SJCRH30 (cell line): ENCODE data around the gene SENP3. TPM values are rescaled to one million over a fixed set of nuclear protein-coding genes. Genes with fewer than 3 reads are reported as not detected.
A peak's percentile ranks its signal among the peaks of the same experiment; 100 is the strongest.
"Not testable (repeated sequence)": the region's sequence is repeated elsewhere in the genome, so short reads cannot be mapped to it uniquely, and the experiment has no call there.

ENCODE experiments used
- DNase-seq, 2 experiments: peaks; one replicate each; pipeline ENCODE4 v3.0.0-alpha.2; 2015 to 2020
- H3K27ac ChIP-seq: fragments of 250-450 bp; sonication (Bioruptor Pico); 2 replicates; pipeline ENCODE4 v1.5.1; 2020; ENCODE audit warnings: mild to moderate bottlenecking, moderate library complexity
- H3K27me3 ChIP-seq: fragments of 250-450 bp; sonication (Bioruptor Pico); 2 replicates; pipeline ENCODE4 v1.5.1; 2020; ENCODE audit warnings: mild to moderate bottlenecking, moderate library complexity
- H3K36me3 ChIP-seq: fragments of 250-450 bp; sonication (Bioruptor Pico); 2 replicates; pipeline ENCODE4 v1.5.1; 2020; ENCODE audit warnings: mild to moderate bottlenecking, moderate library complexity
- H3K4me1 ChIP-seq: fragments of 250-450 bp; sonication (Bioruptor Pico); 2 replicates; pipeline ENCODE4 v1.5.1; 2020; ENCODE audit warnings: mild to moderate bottlenecking, moderate library complexity
- H3K4me3 ChIP-seq: fragments of 250-450 bp; sonication (Bioruptor Pico); 2 replicates; pipeline ENCODE4 v1.5.1; 2020; ENCODE audit warnings: mild to moderate bottlenecking, moderate library complexity
- H3K9me3 ChIP-seq: fragments of 250-450 bp; sonication (Bioruptor Pico); replicated peaks from 2 replicates; pipeline ENCODE4 v1.5.1; 2020; ENCODE audit warnings: mild to moderate bottlenecking, moderate library complexity
- total RNA-seq: library from RNA; depleted of rRNA; stranded (reverse); fragments of >200 nt; shearing (Covaris generic); gene quantifications from 2 replicates; pipeline ENCODE4 v1.2.3, GENCODE V29; 2014

Gene SENP3
- total RNA-seq, 1 experiment from 2014 or later, result 63.8 TPM

- 0 out of 2 replicates have a peak, but pooled peaks cover 2% of the 10 kb centered on the region for H3K4me1 ChIP-seq
- H3K27ac ChIP-seq, result peak overlapping the region; percentile 14; the same call in 1 of the 2 replicates
- H3K27me3 ChIP-seq, result no peaks in the 10 kb centered on the region
- no peak overlapping the region for H3K4me3 ChIP-seq
- no peaks in the 10 kb centered on the region for H3K9me3 ChIP-seq
- peaks cover 37% of the 10 kb centered on the region for H3K36me3 ChIP-seq
- DNase-seq, result no peak
These were observed 29.0 kb downstream of the SENP3 start for GRCh38 chr17:7590743-7591142.

DNA sequence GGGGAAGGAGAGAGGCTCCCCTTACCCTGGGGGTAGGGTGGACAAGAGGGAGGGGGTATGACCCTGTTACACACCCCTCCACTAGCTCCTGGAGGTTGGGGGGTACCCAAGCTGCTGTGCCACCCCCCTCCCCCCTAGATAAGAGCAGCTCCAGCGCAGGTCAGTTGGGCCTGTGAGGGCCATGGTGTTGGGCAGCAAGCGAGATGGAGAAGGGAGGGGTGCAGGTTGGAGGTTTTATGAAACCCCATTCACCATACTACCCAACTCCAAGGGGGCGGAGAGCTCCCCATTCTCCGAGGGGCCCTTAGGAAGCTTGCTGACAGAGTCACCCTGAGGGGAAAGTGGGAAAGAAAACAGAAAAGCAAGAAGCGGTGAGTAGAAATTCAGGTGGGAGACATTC lies 29.9 kb downstream of the SENP3 start:
- H3K4me1 ChIP-seq, result 0 out of 2 replicates have a peak, but pooled peaks cover 2% of the 10 kb centered on the region
- H3K4me3 ChIP-seq, result no peak overlapping the region
- H3K36me3 ChIP-seq, result peaks cover 37% of the 10 kb centered on the region
- no peak for DNase-seq
- no peaks in the 10 kb centered on the region for H3K27me3 ChIP-seq
- H3K27ac ChIP-seq, result no peak overlapping the region
- no peaks in the 10 kb centered on the region for H3K9me3 ChIP-seq

- Histone ChIP-seq H3K36me3 (peaks cover 37% of the 10 kb centered on the region), H3K4me1 (0 out of 2 replicates have a peak, but pooled peaks cover 2% of the 10 kb centered on the region), H3K9me3 (no peaks in the 10 kb centered on the region), H3K4me3 (no peak overlapping the region), H3K27me3 (no peaks in the 10 kb centered on the region), H3K27ac (no peak overlapping the region)
- no peak for DNase-seq
These were observed 30.8 kb downstream of the SENP3 start for GRCh38 chr17:7592422-7593021.

DNA sequence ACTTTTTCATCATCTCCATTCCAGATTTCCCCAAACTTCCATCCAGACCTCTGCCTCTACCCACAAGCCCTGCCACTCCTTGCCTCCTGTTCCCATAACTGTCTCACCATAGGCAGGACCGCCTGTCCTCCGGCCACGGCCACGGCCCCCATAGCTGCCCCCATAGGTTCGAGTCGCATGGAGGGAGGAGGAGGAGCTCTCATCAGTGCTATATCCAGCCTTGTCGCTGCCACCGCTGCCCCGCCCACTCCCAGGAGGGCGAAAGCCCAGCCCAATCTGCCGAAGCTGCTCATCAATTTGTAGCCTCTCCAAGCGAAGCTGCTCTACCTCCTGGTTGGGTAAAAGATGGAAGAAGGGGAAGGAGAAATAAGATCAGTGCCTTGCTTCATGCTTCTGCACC lies 31.6 kb downstream of the SENP3 start:
- H3K9me3 ChIP-seq, result no peaks in the 10 kb centered on the region
- H3K36me3 ChIP-seq, result peaks cover 37% of the 10 kb centered on the region
- no peaks in the 10 kb centered on the region for H3K27me3 ChIP-seq
- H3K27ac ChIP-seq, result no peak overlapping the region
- no peak for DNase-seq
- H3K4me1 ChIP-seq, result 0 out of 2 replicates have a peak, but pooled peaks cover 2% of the 10 kb centered on the region
- H3K4me3 ChIP-seq, result no peak overlapping the region

DNA sequence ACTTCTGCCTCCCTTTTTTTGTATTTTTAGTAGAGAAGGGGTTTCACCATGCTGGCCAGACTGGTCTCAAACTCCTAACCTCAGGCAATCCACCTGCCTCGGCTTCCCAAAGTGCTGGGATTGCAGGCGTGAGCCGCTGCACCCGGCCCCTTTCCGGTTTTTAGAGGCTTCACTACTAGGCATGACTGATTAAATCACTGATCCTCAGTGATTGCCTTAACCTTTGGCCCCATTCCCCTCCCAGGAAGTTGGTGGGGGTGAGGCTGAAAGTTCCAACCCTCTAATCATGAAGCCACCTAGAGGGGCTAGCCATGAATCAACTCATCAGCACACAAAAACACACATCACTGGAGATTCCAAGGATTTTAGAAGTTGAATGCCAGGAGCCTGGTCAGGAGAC lies 35.8 kb downstream of the SENP3 start:
- peaks cover 29% of the 10 kb centered on the region for H3K36me3 ChIP-seq
- not testable (repeated sequence) for H3K27me3 ChIP-seq, H3K4me1 ChIP-seq, H3K9me3 ChIP-seq, DNase-seq, H3K27ac ChIP-seq, H3K4me3 ChIP-seq

DNA sequence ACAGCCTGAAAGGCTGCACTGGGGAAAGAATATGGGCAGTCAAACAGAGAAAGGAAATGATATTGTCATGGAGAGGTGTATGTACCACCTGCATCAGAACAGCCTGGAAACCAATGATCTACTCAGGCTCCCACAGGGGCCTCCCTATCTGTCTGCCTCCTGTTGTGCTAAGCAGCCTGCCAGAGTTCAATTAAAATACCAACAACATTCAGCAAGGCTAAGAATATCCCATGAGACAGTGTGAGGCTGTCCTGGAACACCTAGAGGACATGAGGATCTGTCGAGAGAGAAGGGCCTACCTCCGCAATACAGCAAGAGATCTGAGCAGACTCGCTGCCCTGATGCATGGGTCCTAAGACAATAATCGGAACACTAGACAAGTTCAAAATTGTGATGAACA lies 44.6 kb downstream of the SENP3 start:
- no peak for DNase-seq
- no peaks in the 10 kb centered on the region for H3K4me1 ChIP-seq
- H3K9me3 ChIP-seq, result no peaks in the 10 kb centered on the region
- H3K36me3 ChIP-seq, result peaks cover 2% of the 10 kb centered on the region; the same call in 1 of the 2 replicates
- no peaks in the 10 kb centered on the region for H3K27me3 ChIP-seq
- H3K4me3 ChIP-seq, result no peak overlapping the region
- no peak overlapping the region for H3K27ac ChIP-seq

- no peaks in the 10 kb centered on the region for H3K36me3 ChIP-seq
- H3K9me3 ChIP-seq, result no peaks in the 10 kb centered on the region
- H3K4me1 ChIP-seq, result peaks cover 6% of the 10 kb centered on the region; the same call in 1 of the 2 replicates
- H3K4me3 ChIP-seq, result no peak overlapping the region
- no peak overlapping the region for H3K27ac ChIP-seq
- DNase-seq, result no peak
- H3K27me3 ChIP-seq, result no peaks in the 10 kb centered on the region
These were observed 48.9 kb downstream of the SENP3 start for GRCh38 chr17:7610641-7611040.

- peaks cover 6% of the 10 kb centered on the region; the same call in 1 of the 2 replicates for H3K4me1 ChIP-seq
- no peak for DNase-seq
- no peaks in the 10 kb centered on the region for H3K9me3 ChIP-seq
- no peak overlapping the region for H3K27ac ChIP-seq
- H3K36me3 ChIP-seq, result no peaks in the 10 kb centered on the region
- no peak overlapping the region for H3K4me3 ChIP-seq
- no peaks in the 10 kb centered on the region for H3K27me3 ChIP-seq
These were observed 50.0 kb downstream of the SENP3 start for GRCh38 chr17:7611635-7612293.

- Histone ChIP-seq H3K4me1 (peaks cover 6% of the 10 kb centered on the region; the same call in 1 of the 2 replicates), H3K9me3 (no peaks in the 10 kb centered on the region), H3K27ac (no peak overlapping the region), H3K36me3 (no peaks in the 10 kb centered on the region), H3K4me3 (no peak overlapping the region), H3K27me3 (no peaks in the 10 kb centered on the region)
- no peak for DNase-seq
These were observed 50.5 kb downstream of the SENP3 start for GRCh38 chr17:7612294-7612640.

DNA sequence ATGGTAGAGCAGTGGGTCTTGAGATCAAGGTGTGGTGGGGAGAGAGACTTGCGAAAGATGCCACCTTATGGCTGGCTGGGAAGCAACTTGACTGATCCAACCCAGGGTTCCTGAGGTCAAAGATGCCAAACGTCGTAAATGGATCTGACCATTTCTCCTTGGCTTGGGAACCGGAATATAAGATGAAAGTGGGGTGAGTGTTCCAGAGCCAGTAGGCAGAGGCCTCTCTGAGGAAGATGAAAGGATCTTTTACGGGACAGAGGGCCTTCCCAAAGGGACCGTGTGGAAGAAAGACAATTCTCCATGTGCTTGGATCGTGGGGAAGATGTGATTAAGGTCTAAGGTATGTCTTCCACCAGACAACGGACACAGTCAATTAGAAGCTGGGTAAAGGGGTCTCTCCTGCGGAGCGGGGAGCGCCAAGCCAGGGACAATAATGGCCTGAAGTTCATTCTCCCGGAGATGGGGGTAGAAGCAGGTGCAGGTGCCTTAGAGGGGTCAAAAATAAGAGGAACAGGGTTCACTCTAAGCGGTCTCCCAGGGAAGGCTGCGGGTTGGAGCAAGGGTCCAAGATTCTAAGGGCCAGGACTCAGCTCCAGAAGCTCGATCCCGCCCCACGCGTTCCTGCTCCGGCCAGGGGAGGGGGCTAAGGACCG lies 52.2 kb downstream of the SENP3 start:
- Histone ChIP-seq H3K9me3 (no peaks in the 10 kb centered on the region), H3K36me3 (no peaks in the 10 kb centered on the region), H3K4me3 (peak overlapping the region; percentile 83), H3K4me1 (peaks cover 6% of the 10 kb centered on the region; the same call in 1 of the 2 replicates), H3K27me3 (no peaks in the 10 kb centered on the region), H3K27ac (peak overlapping the region; percentile 58)
- DNase-seq, result peak in 1 of 2 experiments; percentile 7

DNA sequence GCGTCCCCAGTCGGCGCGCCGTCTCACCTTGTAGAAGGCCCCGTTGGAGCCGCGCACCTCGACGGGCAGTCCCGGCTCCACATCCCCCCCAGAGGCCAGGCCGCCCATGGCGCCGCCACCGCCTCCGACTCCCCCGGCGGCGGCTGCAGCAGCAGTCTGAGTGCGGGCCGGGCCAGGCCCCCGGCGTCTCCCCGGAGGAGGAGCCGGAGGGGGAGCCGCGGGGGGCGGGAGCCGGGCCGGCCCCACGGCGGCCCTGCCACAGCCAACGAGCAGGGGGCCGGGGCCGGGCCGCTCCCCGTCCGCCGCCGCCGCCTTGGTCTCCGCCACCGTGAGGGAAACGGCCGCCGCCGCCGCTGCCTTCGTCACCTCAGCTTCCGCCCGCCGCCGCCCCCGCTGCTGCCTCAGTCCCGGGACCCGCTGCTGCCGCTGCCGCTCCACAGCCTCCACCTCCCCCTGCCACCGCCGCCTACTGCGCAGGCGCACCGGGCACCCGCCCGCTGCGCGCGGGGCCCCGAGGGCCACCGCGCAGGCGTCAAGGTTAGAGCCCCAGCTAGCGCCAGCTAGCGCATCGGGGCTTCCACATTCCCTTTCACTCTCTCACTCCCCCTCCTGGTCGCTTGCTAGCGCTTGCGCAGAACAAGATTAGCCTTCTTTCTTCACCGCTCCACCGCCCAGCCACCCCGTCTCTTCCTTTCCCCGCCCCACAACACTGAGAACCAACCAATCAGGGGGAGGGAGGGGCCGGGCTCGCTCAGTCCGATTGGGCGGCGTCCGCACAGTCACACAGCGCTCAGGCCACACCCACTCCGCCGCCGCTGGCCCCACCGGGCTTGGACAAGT lies 52.9 kb downstream of the SENP3 start, which contains the start of gene FXR2:
TSS of gene FXR2 (minus strand) at position 473 of the 840 bp plus-strand sequence. CDS start at position 108, 365 bp downstream.
- H3K36me3 ChIP-seq, result no peaks in the 10 kb centered on the region
- no peaks in the 10 kb centered on the region for H3K9me3 ChIP-seq
- peaks cover 6% of the 10 kb centered on the region; the same call in 1 of the 2 replicates for H3K4me1 ChIP-seq
- H3K27ac ChIP-seq, result peak within 1 kb of the TSS; percentile 58
- peak; percentile 98 for DNase-seq
- H3K4me3 ChIP-seq, result peak within 1 kb of the TSS; percentile 83
- no peaks in the 10 kb centered on the region for H3K27me3 ChIP-seq

DNA sequence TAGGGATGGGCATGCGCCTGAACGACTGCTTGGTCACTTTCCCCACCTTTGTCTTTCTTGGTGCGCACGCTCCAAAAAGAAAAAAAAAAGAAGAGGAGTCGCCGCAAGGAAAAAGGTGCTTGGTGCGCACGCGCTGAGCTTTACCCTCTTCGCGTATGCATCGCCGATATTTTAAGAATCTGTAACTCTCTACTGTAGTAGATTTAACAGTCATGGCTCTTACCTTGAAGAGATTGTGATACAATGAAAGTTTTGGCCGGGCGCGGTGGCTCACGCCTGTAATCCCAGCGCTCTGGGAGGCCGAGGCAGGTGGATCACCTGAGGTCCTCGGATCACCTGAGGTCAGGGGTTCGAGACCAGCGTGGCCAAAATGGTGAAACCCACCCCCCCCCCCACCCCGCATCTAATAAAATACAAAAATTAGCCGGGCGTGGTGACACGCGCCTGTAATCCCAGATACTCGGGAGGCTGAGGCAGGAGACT lies 53.6 kb downstream of the SENP3 start:
- Histone ChIP-seq H3K4me1 (peaks cover 6% of the 10 kb centered on the region; the same call in 1 of the 2 replicates), H3K27me3 (no peaks in the 10 kb centered on the region), H3K9me3 (no peaks in the 10 kb centered on the region), H3K36me3 (no peaks in the 10 kb centered on the region), H3K4me3 (peak overlapping the region; percentile 41), H3K27ac (no peak overlapping the region)
- DNase-seq, result no peak

DNA sequence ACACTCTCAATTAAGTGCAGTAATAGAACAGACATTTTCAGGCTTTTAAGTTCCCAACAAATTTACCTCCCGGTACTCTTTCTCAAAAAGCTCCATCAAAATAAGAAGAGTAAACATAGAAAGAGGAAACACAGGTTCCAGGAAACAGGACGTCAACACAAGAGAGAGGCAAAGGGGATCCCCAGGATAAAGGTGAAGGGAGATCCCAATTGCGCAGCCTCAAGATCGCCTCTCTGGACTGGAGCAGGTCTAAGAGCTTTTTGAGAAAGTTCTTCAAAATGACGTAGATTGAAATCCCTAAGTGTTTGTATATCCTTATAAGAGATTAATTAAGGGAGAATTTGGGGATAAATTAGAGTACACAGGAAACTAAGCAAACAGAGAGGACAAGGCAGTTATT lies 56.9 kb downstream of the SENP3 start:
- Histone ChIP-seq H3K4me3 (no peak overlapping the region), H3K4me1 (peaks cover 3% of the 10 kb centered on the region; the same call in 1 of the 2 replicates), H3K9me3 (no peaks in the 10 kb centered on the region), H3K36me3 (no peaks in the 10 kb centered on the region), H3K27ac (no peak overlapping the region), H3K27me3 (no peaks in the 10 kb centered on the region)
- no peak for DNase-seq

DNA sequence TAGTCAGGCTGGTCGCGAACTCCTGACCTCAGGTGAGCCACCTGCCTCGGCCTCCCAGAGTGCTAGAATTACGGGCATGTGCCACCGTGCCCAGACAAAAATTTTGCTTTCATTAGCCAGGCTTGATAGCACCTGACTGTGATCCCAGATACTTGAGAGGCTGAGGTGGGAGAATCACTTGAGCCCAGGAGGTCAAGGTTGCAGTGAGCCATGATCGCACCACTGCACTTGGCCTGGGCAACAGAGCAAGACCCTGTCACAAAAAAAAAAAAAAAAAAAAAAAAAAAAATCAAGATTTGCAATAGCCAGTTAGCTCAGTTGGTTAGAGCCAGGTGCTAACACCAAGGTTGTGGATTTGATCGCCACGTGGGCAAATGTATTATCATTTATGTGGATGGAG lies 59.1 kb downstream of the SENP3 start:
- H3K9me3 ChIP-seq, result no peaks in the 10 kb centered on the region
- H3K27me3 ChIP-seq, result no peaks in the 10 kb centered on the region
- DNase-seq, result no peak
- H3K27ac ChIP-seq, result no peak overlapping the region
- no peak overlapping the region for H3K4me3 ChIP-seq
- no peaks in the 10 kb centered on the region for H3K4me1 ChIP-seq
- H3K36me3 ChIP-seq, result no peaks in the 10 kb centered on the region
